GM18867 (cell line): ENCODE results near the gene EXOSC2.
A peak's percentile ranks its signal among the peaks of the same experiment; 100 is the strongest.
"Not testable (repeated sequence)": the region's sequence is repeated elsewhere in the genome, so short reads cannot be mapped to it uniquely, and the experiment has no call there.

ENCODE experiments used
- ATAC-seq: cut with Tn5 transposase; IDR thresholded peaks from one replicate; pipeline ENCODE4 v1.9.1; 2021; ENCODE audit warnings: mild to moderate bottlenecking, moderate library complexity; ENCODE audit not compliant: unreplicated experiment

The EXOSC2 gene

GRCh38 chr9:130666393-130667119 is 27.0 kb upstream of the EXOSC2 start:
- no peak for ATAC-seq

- ATAC-seq: no peak
Measured at GRCh38 chr9:130667120-130667435, 26.5 kb upstream of the EXOSC2 start.

- ATAC-seq: no peak
Measured at GRCh38 chr9:130668196-130668595, 25.4 kb upstream of the EXOSC2 start.

GRCh38 chr9:130668659-130669058 is 24.9 kb upstream of the EXOSC2 start:
- ATAC-seq: no peak

- no peak for ATAC-seq
Measured at GRCh38 chr9:130669965-130670364, 23.6 kb upstream of the EXOSC2 start.

- no peak for ATAC-seq
Measured at GRCh38 chr9:130670644-130671043, 22.9 kb upstream of the EXOSC2 start.

- no peak for ATAC-seq
Measured at GRCh38 chr9:130672466-130672865, 21.1 kb upstream of the EXOSC2 start.

- ATAC-seq: no peak
Measured at GRCh38 chr9:130672933-130673615, 20.5 kb upstream of the EXOSC2 start.

- ATAC-seq: no peak
Measured at GRCh38 chr9:130675396-130675795, 18.2 kb upstream of the EXOSC2 start.

- no peak for ATAC-seq
Measured at GRCh38 chr9:130677252-130677651, 16.3 kb upstream of the EXOSC2 start.

GRCh38 chr9:130680836-130681768 is 12.5 kb upstream of the EXOSC2 start:
- ATAC-seq: peak; percentile 55

- peak; percentile 19 for ATAC-seq
Measured at GRCh38 chr9:130681769-130682420, 11.7 kb upstream of the EXOSC2 start.

- ATAC-seq: peak; percentile 40
Measured at GRCh38 chr9:130682421-130683121, 11.0 kb upstream of the EXOSC2 start.

- ATAC-seq: no peak
Measured at GRCh38 chr9:130685104-130685503, 8.5 kb upstream of the EXOSC2 start.

GRCh38 chr9:130685945-130686344 is 7.6 kb upstream of the EXOSC2 start:
- not testable (repeated sequence) for ATAC-seq

GRCh38 chr9:130687615-130688014 is 6.0 kb upstream of the EXOSC2 start:
- ATAC-seq: no peak

GRCh38 chr9:130688072-130688471 is 5.5 kb upstream of the EXOSC2 start:
- no peak for ATAC-seq

- no peak for ATAC-seq
Measured at GRCh38 chr9:130689572-130689936, 4.0 kb upstream of the EXOSC2 start.

GRCh38 chr9:130689937-130690700 is 3.5 kb upstream of the EXOSC2 start:
- ATAC-seq: peak; percentile 35

- ATAC-seq: no peak
Measured at GRCh38 chr9:130692321-130692720, 1.3 kb upstream of the EXOSC2 start.
